ENCODE data around the gene ABI1. TPM values are rescaled to one million over a fixed set of nuclear protein-coding genes. Genes with fewer than 3 reads are reported as not detected.
"Not testable (repeated sequence)": the region's sequence is repeated elsewhere in the genome, so short reads cannot be mapped to it uniquely, and the experiment has no call there.

The ABI1 gene
- total RNA-seq: 10 to 100 TPM; 51.4 to 67.1 (median 63.3) TPM

DNA sequence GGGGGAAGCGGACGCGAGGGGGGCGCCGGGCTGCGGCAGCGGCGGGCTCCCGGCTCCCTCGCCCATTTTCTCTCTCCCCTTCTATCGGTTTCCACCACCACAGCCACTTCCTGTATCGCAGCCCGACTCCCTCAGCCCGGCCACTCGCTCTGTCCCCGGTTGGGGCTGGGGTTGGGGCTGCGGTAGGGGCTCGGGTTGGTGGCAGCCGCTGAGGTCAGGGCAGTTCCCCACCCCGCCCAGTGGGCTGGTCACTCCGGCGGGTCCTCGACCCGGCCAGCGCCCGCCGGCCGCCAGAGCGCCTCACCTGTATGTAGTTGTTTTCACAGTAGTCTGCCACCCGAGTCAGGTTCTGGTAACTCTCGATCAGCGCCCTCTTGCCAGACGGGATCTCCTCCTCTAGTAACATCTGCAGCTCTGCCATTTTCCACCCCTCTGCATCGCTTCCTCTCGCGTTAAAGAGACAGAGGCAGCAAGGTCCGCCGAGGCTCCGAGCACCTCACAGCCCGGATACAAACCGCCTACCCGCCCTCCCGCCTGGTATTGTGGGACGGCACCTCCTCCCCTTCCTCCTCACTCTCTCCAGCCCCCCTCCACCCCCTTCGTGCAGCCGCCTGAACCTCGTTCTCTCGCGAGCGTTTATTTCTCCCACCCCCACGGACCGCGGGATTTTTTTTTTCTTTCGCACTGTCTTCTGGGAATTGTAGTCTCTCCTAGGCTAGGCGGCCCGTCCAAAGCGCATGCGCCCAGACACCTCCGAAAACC, at the start of gene ABI1:
Gene ABI1, minus strand, starts transcription at position 516 of the 762 bp plus-strand sequence. Its CDS starts 95 bp downstream, at position 421.
- peak within 1 kb of the TSS; percentile 62 to 94 (median 80) for H3K4me3 ChIP-seq
- intact Hi-C loops (cut with DNase I): no loop called here
- WGBS, 2 donors: 1% methylated on average over 19 to 40 of the region's 59 CpGs
- H3K36me3 ChIP-seq: no peaks in the 10 kb centered on the region
- H3K9me3 ChIP-seq: no peaks in the 10 kb centered on the region
- TF ChIP-seq CTCF (IDR thresholded peaks at IDR 0.05) (no peak), POLR2A (IDR thresholded peaks at IDR 0.05) (peak in 3 of 4 donors; percentile 98 to 99 (median 98))
- H3K27ac ChIP-seq: peak within 1 kb of the TSS; percentile 97 to 99 (median 98)
- peak; percentile 96 for DNase-seq
- no peaks in the 10 kb centered on the region for H3K27me3 ChIP-seq
- peaks cover 9 to 54% (median 18%) of the 10 kb centered on the region in 3 donors for H3K4me1 ChIP-seq

- Histone ChIP-seq H3K27me3 (no peaks in the 10 kb centered on the region), H3K27ac (no peak overlapping the region), H3K36me3 (no peaks in the 10 kb centered on the region), H3K9me3 (no peaks in the 10 kb centered on the region), H3K4me1 (no peaks in the 10 kb centered on the region), H3K4me3 (no peak overlapping the region)
- intact Hi-C loops (cut with DNase I): no loop called here
- WGBS, 2 donors: 76 to 77% methylated on average over 2 of the region's 2 CpGs
- DNase-seq: no peak
- TF ChIP-seq POLR2A (IDR thresholded peaks at IDR 0.05) (no peak), CTCF (IDR thresholded peaks at IDR 0.05) (no peak)
Observed at GRCh38 chr10:26909753-26910152, 49.0 kb upstream of the ABI1 start.

DNA sequence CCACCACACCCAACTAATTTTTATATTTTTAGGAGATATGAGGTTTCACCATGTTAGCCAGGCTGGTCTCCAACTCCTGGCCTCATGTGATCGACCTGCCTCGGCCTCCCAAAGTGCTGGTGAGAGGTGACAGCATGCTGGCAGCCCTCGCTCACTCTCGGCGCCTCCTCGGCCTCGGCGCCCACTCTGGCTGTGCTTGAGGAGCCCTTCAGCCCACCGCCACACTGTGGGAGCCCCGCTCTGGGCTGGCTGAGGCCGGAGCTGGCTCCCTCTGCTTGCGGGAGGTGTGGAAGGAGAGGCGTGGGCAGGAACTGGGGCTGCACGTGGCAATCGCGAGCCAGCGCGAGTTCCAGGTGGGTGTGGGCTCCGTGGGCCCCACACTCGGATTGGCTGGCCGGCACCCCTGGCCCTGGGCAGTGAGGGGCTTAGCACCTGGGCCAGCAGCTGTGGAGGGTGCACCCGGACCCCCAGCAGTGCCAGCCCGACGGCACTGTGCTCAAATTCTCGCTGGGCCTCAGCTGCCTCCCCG, 44.6 kb upstream of the ABI1 start:
- H3K27me3 ChIP-seq; DNase-seq; intact Hi-C loops (cut with DNase I); H3K36me3 ChIP-seq; H3K9me3 ChIP-seq; H3K27ac ChIP-seq; H3K4me1 ChIP-seq; H3K4me3 ChIP-seq: not testable (repeated sequence)
- WGBS, 2 donors: 62 to 93% methylated on average over 3 to 5 of the region's 26 CpGs

DNA sequence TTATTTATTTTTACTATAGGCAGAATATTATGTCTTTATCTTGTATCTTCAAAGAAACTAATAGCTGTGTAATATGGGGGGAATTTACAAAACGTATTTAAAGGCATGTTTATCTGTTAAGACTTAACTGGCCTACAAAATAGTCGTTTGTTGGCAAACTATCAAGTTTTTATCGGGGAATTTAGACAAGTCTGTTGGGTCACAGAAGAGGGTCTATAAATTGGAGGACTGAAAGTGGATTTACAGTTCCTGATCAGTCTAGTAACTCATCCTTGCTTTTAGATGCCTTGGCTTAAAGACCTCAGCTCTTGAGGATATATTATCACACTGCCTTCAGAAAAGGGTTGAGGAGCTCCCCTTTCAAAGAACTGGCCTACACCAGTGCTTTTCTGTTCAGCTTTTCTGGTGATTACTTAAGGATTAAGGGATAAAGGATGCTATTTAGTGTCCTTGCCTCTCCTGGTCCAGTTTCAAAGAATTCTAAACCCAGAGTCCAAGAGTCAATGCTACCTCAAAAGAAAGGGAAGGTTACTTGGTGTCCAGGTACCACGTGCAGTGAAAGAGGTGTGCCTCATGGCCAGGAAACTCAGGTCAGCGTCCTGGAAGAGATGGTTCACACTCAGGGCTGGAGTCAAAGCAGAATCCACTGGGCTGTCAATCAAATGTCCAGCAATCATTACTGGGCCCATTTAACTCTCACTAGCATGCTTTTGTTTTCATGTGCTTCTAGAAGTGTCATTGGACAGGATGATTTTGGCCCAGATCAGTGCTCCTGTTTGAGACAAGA, 42.9 kb upstream of the ABI1 start:
- no peaks in the 10 kb centered on the region for H3K36me3 ChIP-seq
- no peaks in the 10 kb centered on the region for H3K4me1 ChIP-seq
- TF ChIP-seq CTCF (IDR thresholded peaks at IDR 0.05) (no peak), POLR2A (IDR thresholded peaks at IDR 0.05) (no peak)
- DNase-seq: no peak
- no peaks in the 10 kb centered on the region for H3K9me3 ChIP-seq
- whole genome bisulfite sequencing, 2 donors: 35 to 54% methylated on average over 5 of the region's 5 CpGs
- H3K27ac ChIP-seq: no peak overlapping the region
- intact Hi-C loops (cut with DNase I): no loop called here
- no peaks in the 10 kb centered on the region for H3K27me3 ChIP-seq
- no peak overlapping the region for H3K4me3 ChIP-seq

- WGBS, 2 donors: 51 to 71% methylated on average over 2 to 8 of the region's 11 CpGs
- H3K27me3 ChIP-seq; H3K27ac ChIP-seq; H3K4me3 ChIP-seq; H3K36me3 ChIP-seq; DNase-seq; intact Hi-C loops (cut with DNase I); H3K4me1 ChIP-seq; H3K9me3 ChIP-seq: not testable (repeated sequence)
Observed at GRCh38 chr10:26892306-26892923, 31.7 kb upstream of the ABI1 start.
